IPS DF 4.7 (cell line): ENCODE measurements around the gene UCP3.

Source experiments
- DNase-seq: peaks from one replicate; pipeline ENCODE4 v3.0.0-alpha.2; 2013; ENCODE audit warnings: low spot score; ENCODE audit errors: extremely low read depth

The UCP3 gene

DNA sequence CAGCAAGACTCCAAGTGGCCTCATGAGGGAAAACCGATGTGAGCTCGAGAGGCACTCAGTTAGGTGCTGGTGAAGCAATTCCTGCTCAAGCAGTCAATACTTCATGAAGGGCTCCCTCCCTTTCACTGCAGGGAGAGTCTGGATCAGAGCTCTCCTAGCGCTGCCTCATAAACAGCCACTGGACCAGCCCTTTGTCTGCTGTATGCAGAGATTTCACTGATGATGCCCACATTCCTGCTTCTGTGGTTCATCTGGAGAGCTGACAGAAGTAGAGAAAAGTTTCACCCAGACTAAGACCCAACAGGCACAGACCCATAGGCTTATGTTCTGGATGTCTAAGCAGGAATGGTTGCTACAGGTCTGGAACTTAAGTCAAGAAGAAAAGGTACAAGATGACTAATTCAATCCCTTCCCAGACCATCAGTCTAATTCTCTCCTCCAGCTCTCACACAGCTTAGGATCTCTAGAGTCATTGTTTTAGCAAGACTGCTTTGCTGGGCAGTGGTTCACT lies 30.3 kb downstream of the UCP3 start:
- no peak for DNase-seq

DNA sequence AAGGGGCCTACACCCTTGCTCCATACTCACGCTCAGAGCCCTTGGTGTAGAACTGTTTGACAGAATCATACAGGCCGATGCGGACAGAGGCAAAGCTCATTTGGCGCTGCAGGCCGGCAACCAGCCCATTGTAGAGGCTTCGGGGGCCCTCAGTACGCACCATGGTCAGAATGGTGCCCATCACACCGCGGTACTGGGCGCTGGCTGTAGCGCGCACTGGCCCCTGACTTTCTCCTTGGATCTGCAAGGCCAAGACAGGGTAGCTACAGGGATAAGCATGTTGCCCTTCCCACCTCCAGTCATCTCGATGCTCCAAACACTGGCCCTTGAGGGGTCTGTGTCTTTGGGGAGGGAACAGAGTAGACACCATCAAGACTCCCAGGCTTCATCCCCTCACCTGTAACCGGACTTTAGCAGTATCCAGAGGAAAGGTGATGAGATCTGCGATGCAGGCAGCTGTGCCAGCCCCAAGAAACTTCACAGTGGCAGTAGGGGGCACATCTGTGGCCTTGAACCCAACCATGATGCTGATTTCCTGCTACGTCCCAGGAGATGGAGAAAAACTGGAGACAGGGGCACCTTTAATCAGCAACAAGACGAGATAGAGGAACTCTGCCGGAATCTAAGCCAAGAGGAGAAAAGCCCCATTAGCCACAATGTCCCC lies 30.9 kb downstream of the UCP3 start:
- DNase-seq, result no peak

DNA sequence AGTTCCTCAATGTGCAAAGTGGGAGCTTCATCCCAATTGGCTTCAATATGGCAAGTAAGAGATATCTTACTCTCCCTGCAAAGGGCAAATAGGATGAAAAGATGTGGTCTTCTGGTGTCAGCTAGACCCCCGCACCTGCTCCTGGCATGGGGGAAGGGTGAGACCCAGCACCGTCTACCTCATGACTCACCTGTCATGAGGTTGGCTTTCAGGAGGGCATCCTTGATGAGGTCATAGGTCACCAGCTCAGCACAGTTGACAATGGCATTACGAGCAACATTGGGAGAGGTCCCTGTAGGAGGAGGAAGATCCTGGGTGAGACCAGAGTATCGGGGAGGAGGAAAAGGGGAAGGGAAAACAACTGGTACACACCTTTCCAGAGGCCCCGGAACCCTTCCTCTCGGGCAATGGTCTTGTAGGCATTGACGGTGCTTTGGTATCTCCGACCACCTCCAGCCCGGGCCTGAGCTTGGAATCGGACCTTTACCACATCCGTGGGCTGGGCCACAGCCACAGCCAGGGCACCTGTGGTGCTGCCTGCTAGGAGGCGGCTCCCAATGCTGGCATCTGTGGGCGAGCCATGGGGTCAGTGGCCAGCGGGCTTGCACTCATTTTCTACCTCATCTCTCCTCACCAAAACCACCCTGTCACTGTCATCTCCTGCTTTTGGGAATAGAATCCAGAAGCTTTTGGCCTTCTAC lies 32.3 kb downstream of the UCP3 start:
- DNase-seq, result no peak

DNA sequence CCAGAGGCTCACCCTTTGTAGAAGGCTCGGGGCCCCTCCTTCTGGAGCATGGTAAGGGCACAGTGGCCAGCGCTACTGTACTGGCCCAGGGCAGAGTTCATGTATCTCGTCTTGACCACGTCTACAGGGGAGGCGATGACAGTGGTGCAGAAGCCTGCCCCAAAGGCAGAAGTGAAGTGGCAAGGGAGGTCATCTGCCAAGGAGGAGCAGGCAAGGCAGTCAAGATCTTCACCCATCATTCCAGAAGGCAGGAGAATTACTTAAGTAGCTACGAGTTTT lies 33.5 kb downstream of the UCP3 start:
- no peak for DNase-seq

DNA sequence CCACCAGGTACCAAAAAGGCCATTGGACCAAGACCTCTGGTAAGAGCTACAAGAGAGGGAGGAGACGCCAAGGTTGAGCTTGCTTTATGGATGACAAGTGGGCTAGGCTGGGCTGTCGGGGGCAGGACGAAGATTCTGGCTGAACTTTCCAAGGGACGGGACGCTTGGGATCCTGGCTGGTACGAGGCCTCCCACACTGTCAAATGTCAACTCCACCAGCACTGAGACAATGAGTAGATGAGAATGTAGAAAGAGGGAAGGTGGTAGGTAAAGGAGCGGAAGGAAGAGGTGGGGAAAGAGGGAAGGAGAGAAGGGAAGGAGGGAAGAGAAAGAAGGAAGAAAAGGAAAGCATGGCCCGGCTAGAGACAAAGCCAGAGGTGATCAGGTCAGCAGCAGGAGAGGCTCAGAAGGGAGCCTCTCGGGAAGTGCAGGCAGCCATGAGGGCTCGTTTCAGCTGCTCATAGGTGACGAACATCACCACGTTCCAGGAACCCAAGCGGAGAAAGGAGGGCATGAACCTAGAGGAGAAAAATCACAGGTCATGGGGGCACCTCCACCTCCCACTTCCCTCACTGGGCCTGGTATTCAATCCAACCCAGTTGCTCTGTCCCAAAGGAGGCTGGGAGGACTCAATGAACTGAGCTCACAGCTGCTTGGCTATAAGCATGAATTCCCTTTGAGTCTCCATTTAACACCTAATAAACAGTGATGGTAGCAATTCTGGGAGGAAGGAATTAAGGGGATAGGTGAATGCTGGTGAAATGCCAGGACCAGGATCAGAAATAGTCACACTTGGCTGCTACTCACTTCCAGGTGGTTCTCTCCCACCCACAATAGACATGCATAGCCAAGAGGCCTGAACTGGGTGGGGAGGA lies 34.0 kb downstream of the UCP3 start:
- DNase-seq, result no peak

DNA sequence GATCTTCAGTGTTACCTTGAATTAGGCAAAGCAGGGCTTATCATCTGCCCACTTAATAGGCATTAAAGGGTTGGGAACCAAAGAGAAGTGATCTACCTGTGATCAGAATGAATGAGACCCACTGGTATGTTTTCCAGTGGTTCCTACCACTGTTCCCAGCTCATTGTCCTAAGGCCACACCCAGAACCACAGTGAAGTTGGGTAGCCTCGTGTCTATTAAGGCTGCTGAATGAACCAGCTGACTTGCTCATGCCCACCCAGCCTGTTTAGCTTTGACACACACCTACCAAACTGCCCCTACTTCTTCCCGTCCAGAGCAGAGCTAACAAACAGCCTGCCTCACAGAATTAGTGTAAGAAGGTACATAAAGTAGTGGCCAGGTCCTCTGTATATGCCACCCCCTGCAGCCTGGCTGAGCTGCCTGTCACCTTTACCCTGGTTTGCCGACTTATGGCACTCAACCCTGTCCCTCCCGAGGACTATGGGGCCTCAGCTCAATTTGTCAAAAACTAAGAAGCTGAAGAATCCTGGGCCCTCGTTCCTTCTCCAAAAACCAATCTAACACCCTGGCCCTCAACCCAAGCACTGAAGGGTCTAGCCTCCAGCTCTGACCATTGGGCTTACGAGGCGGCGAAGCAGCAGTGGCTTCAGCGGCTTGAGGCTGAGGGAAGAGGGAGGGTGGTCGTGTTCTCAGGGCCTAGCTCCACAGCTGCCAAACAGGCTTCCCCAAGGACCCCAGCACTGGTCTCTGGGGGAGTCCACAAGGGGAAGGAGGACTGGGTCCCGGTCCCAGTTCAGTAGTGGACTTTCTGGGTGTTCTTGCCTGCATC lies 36.0 kb downstream of the UCP3 start:
- no peak for DNase-seq

DNA sequence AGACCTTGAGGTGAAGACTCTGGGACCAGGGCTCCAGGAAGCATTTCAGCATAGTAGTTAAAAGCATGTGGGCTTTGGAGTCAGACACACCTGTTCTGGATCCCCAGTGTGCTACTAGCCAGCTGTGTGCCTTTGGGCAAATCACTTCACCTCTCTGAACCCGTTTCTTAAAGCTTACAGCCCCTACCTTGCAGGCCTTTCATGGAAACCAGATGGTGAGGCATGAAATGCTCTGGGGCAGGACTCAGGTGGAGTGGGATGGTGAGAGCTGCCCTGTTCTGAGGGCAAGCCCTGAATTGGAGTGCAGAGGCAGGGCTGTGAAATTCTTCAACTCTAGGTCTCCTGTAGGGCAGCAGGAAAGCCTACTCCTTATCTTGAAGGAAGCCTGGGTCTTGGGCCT lies 36.7 kb downstream of the UCP3 start:
- no peak for DNase-seq

DNA sequence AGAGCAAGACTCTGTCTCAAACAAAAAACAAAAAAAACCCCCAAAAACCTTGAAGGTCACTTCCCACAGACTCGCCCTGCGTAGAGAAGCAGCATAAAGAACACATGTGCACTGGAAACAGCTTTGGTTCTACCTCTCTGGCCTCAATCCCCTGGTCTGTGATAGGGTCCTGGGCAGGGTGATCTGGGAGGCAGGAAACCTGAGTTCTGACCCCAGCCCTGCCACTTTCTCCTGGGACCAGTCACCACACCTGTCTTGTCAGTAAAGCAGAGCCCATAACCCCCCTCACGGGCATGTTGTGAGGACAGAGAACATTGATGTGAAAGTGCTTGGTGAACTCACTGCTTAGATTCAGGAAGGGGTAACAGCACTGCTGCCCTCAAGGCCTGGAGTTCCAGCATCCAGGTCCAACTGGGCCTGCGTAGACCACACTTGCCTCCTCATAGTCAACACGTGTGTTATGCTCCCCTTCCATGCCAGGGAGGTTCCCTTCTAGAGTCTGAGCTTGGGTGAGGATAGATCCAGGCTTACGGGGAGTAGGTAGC lies 37.6 kb downstream of the UCP3 start:
- DNase-seq, result no peak

DNA sequence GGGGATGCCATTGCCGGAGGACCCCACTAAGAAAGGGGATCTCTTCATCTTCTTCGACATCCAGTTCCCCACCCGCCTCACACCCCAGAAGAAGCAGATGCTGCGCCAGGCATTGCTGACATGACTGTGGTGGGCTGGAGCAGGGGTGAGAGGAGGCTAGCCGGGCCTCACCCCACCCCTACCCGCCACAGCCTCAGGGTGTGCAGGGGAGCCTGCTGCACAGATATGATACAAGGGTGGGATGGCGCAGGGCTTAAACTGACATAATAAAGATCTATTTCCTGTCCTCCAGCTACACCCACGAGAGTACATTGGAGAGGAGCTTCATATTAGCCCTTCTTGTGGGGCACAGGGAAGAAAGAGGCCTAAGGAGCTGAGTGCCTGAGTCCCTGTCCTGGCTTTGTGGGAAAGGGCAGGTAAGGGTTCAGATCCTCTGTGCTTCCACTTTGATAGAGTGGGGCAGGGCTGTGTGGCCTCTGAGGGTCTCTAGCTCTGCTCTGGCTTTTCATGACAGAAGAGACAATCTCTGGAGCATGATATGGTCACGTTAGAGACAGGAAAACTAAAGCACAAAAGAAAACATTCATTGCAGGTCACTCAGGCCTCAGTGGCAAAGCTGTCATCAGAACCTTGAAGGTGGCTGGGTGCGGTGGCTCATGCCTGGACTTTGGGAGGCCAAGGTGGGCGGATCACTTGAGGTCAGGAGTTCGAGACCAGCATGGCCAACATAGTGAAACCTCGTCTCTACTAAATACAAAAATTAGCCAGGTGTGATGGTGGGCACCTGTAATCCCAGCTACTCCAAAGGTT lies 38.7 kb downstream of the UCP3 start:
- no peak for DNase-seq

DNA sequence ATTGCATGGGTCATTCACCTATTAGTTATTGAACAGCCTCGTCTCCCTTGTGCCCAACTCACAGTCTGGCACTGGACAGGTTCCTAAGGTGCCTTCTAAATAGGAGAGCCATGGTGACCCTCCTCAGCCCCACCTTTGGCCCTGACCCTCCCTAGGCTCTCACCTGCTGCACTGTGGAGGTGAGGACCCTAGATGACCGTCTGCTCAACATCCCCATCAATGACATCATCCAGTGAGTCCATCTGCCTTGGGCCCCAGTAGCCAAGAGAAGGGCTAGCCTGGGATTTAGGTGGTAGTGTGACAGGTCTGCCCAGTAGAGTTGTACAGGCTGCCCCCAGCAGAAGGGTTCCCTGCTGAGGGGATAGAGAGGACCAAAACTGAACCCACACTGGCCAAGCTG lies 39.8 kb downstream of the UCP3 start:
- DNase-seq, result no peak

DNA sequence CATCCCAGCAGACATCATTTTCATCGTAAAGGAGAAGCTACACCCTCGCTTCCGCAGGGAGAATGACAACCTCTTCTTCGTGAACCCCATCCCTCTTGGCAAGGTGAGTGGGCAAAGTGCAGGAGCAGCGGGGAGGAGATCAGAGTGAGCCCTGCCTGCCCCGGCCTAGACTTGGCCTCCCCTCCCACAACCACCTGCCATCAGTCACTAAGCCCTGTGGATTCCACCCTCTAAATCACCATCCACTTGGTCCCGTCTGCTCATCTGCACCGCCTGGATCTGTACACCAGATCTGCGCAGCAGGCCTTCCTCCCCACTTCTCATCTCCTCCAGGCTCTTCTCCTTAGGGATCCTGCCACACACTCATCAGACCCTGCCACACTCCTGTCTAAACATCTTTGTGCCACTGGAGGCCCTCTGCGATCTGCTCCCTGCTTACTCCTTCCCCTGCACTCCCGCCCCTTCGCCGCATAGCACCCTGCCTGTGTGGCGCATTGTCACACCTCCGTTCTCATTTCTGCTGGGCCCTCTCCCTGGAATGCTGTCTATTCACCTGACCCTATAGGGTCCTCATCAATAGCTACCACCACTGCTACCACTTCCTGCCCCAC lies 40.4 kb downstream of the UCP3 start:
- DNase-seq, result no peak

DNA sequence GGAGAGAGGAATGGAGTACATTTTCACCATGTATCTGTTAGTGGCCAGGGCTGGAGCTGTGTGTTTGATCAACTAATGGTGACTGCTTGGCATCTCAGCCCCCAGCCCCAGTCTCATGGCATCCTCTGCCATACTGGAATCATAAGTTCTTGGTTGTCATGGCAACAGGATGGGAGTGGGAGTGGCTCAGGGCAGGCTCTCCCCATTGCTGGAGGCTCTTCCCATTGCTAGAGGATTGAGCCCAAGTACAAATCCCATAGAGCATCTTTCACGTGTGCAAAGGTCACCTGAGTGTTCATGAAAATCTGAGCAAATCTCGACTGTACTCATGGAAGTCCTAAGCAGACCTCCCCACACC lies 43.1 kb downstream of the UCP3 start:
- DNase-seq, result no peak

DNA sequence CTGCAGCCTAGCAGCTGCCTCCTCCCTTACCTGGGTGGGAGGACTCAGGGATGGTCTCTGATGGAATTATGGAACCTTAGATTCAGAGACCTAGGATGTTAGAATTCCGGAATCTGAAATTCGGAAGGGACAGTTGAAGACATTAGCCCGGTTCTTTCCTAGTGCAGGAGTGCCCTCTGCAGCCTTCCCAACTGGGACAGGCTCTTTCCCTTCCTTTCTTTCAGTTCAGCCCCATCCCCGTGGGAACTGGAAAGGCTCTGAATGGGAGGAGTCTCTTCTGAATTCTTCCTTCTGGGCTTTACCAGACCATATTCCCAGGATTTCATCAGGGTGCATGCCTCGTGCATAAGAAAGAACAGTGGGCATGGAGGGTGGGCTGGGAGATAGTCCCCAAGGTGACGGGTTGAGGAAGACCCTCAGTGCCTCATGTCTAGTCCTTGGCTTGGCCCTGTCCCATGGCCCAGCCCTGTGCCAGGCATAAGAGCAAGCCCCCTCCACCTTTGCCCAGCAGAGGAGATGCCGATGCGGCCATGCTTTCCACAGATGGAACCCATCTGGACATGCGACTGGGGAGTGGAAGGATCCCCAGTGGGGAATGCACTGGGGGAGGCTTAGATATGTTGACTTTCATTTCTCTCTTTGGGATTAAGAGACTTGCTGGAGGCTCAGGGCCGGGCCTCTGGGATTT lies 43.7 kb downstream of the UCP3 start:
- no peak for DNase-seq

DNA sequence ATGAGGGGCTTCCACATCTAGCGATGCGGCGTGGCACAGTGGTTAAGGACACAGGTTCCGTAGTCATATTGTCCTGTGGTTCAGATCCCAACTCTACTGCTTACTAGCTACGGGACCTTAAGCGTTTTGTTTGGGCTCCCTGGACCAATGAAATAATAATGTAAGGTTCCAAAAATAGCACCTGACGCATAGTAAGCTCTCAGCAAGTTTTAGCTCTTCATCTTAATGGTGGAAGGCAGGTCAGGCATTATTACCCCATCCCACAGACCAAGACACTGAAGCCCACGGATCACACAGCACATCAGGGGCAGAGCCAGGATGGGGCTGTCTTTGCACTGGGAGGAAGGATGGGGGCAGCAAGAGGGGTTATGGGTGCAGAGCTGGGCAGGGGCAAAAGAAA lies 45.0 kb downstream of the UCP3 start:
- DNase-seq, result no peak

DNA sequence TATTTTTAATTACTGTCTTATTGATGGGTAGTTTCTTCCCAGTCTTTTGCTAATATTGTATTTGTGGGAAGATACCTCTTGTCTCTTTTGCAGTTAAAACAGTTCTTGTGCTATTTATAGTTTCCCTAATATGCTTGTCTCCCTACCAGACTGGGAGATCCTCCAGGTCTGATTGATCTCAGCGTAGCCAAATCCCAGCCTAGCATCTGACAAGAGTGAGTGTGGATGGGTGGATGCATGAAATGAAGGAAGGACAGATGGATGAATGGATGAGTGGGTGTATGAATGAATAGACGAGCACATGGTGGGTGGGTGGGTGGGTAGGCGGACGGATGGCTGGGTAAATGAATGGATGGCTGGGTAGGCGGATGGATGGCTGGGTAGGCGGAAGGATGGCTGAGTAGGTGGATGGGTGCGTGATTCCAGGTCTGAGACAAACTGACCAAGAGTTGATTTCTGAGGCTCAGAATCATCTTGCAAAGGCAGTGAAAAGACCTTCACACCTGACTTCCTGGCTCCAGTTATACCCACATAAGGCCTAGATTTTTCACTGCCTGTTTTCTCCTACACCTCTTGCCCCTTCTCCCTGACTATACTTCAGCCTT lies 46.7 kb downstream of the UCP3 start:
- DNase-seq, result no peak

DNA sequence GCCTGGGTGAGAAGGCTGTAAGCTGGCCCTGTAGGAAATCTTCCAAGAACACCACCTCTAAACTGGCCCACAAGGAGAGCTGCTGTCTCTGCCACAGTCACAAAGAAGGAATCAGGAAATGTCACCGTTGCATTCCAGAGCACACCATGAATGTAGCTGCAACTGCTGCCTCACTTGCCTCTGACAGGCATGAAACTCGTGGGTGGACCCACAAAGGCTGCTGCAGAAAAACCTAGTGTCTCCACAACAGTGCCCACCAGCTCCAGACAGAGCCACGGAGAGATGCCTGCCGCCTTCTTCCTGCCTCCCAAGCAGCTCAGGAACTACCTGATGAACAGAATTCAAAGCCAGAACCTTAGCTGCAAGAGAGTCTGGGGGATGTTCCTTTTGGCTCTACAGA lies 47.6 kb downstream of the UCP3 start:
- no peak for DNase-seq

DNA sequence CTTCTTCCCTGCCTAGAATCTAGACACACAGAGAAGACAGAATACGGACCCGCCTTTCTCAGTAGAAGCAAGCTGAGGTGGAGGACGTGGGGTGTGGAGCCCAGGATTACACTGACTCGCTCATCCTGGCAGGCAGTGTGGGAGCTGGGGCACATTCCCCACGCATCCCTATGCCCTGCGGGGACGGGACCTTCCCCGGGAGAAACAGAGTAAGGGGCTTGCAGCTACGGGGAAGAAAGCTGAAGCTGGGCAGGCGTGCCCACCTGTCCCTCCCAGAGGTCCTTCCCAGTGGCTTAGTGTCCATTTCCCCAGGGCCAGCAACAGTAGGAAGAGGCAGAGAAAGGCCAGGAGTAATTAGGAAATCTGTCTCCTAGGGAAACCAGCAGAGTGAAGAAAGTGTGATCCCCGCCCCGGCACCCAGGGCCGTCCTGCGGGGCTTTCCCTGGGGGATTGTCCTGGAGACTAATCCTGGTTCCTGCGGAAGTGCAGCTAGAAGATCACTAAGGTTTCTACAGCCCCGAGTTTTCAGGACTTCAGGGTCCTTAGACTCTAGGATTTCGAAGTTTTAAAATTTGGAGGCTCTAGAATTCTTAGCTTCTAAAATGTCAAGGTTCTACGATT lies 50.3 kb downstream of the UCP3 start:
- no peak for DNase-seq

DNA sequence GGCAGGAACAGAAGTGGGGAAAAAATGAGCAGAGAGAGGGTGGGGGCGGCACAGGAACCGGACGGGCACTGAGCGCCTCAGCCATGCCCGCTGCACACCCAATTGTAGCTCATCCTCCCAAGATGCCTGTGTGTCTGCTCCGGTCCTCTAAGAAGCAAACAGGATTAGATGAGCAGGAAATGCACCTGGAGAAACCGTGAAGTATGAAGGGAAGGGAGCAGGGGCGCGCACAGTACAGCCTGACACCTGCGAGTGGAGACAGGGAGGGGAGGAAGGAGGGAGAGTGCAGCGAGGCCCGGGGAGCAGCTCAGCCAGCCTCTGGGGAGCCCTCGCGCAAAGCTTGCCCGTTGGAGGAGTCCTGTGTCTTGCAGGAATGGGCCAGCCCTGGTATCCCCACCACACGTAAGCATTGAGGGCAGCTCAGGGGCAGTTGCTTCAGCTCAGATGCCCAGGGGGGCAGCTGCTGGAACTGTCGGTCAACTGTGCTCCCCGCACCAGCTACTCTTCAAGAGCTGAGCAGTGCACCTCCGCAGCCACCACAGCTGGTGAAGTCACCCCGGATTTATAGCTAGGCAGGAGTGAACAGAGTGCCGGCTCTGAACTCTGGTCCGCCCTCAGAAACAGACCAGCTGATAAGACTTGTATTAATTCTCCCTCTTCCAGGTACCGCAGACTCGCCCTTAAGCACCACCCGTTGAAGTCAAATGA lies 51.1 kb downstream of the UCP3 start:
- DNase-seq, result no peak
